ENCODE data around the gene MPND. TPM values are rescaled to one million over a fixed set of nuclear protein-coding genes. Genes with fewer than 3 reads are reported as not detected.

MPND gene
- total and polyA plus RNA-seq, 10 of the 15 experiments (the other 5 are each of a cell fraction or from before 2014, with no cell fraction given): 0.79 to 18.3 (median 6.0) TPM

DNA sequence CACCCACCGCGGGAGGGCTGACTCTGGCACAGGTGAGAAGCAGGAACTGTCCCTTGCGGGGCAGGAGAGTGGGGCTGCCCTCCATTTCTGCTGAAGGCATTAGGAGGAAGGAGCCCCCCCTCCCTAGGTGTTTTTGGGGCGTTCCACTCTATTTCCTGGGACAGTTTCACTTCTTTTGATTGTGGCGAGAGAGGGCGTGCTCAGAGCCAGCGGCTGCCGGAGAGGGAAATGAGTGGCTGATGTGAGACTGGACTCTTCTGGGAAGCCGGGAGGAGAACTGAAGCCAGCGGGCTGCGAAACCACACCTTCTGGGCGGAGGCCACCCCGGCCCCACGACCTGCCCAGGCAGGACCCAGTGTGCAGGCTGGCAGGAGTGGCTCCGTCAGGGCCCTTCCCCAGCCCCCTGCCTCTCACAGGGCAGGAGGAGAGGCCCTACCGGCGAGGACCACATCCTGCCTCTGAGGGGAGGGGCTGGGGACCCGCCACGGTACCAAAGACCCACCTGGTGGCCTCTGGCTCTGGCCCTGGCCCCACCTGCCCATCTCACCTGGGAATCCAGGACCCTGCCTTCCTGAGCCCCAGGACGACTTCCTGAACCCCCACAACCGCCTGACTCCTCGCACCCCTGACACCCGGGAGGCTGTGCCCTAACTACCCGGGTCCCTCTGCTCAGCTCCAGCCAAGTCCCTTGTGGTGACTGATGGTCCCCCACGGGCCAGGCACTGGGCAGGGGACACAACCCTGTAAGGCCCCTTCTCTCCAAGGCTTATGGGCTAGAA, 25.9 kb downstream of the MPND start (continued):
- TF ChIP-seq NFYB (IDR thresholded peaks at IDR 0.05; ENCODE audit: insufficient read depth, low read depth, low read length): no peak
- TF ChIP-seq SMARCA5 (IDR thresholded peaks at IDR 0.05): no peak; the same call in 1 of the 2 replicates
- TF ChIP-seq FOXK2 (IDR thresholded peaks at IDR 0.05): peak; percentile 28; the same call in 1 of the 2 replicates
- no peak for TF ChIP-seq RBBP5 (conservative IDR thresholded peaks at IDR 0.05)
- TF ChIP-seq SREBF1 (IDR thresholded peaks at IDR 0.05; ENCODE audit: low read length): no peak
- TF ChIP-seq CBX3 (IDR thresholded peaks at IDR 0.05; ENCODE audit: borderline replicate concordance, low read depth): no peak
- TF ChIP-seq, protein P1, sequence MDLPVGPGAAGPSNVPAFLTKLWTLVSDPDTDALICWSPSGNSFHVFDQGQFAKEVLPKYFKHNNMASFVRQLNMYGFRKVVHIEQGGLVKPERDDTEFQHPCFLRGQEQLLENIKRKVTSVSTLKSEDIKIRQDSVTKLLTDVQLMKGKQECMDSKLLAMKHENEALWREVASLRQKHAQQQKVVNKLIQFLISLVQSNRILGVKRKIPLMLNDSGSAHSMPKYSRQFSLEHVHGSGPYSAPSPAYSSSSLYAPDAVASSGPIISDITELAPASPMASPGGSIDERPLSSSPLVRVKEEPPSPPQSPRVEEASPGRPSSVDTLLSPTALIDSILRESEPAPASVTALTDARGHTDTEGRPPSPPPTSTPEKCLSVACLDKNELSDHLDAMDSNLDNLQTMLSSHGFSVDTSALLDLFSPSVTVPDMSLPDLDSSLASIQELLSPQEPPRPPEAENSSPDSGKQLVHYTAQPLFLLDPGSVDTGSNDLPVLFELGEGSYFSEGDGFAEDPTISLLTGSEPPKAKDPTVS (IDR thresholded peaks at IDR 0.05; ENCODE audit: low read depth, low read length): no peak
- TF ChIP-seq, protein P2, sequence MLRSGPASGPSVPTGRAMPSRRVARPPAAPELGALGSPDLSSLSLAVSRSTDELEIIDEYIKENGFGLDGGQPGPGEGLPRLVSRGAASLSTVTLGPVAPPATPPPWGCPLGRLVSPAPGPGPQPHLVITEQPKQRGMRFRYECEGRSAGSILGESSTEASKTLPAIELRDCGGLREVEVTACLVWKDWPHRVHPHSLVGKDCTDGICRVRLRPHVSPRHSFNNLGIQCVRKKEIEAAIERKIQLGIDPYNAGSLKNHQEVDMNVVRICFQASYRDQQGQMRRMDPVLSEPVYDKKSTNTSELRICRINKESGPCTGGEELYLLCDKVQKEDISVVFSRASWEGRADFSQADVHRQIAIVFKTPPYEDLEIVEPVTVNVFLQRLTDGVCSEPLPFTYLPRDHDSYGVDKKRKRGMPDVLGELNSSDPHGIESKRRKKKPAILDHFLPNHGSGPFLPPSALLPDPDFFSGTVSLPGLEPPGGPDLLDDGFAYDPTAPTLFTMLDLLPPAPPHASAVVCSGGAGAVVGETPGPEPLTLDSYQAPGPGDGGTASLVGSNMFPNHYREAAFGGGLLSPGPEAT (IDR thresholded peaks at IDR 0.05; ENCODE audit: low read depth): peak; percentile 90
- no peak for TF ChIP-seq RAD21 (IDR thresholded peaks at IDR 0.05; ENCODE audit: insufficient read depth, low read depth, low read length)
- peak; percentile 61; the same call in 1 of the 2 replicates for TF ChIP-seq SPI1 (IDR thresholded peaks at IDR 0.05; ENCODE audit: borderline replicate concordance, insufficient read depth, low read depth, low read length)
- peak; percentile 49; the same call in 1 of the 2 replicates for TF ChIP-seq PAX5 (IDR thresholded peaks at IDR 0.05; ENCODE audit: borderline replicate concordance, low read depth, low read length)
- TF ChIP-seq, protein P3, sequence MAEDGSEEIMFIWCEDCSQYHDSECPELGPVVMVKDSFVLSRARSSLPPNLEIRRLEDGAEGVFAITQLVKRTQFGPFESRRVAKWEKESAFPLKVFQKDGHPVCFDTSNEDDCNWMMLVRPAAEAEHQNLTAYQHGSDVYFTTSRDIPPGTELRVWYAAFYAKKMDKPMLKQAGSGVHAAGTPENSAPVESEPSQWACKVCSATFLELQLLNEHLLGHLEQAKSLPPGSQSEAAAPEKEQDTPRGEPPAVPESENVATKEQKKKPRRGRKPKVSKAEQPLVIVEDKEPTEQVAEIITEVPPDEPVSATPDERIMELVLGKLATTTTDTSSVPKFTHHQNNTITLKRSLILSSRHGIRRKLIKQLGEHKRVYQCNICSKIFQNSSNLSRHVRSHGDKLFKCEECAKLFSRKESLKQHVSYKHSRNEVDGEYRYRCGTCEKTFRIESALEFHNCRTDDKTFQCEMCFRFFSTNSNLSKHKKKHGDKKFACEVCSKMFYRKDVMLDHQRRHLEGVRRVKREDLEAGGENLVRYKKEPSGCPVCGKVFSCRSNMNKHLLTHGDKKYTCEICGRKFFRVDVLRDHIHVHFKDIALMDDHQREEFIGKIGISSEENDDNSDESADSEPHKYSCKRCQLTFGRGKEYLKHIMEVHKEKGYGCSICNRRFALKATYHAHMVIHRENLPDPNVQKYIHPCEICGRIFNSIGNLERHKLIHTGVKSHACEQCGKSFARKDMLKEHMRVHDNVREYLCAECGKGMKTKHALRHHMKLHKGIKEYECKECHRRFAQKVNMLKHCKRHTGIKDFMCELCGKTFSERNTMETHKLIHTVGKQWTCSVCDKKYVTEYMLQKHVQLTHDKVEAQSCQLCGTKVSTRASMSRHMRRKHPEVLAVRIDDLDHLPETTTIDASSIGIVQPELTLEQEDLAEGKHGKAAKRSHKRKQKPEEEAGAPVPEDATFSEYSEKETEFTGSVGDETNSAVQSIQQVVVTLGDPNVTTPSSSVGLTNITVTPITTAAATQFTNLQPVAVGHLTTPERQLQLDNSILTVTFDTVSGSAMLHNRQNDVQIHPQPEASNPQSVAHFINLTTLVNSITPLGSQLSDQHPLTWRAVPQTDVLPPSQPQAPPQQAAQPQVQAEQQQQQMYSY (CRISPR knock-in tag; IDR thresholded peaks at IDR 0.05): no peak
- TF ChIP-seq SMAD5 (IDR thresholded peaks at IDR 0.05; ENCODE audit: low read depth): no peak
- TF ChIP-seq, protein P4, sequence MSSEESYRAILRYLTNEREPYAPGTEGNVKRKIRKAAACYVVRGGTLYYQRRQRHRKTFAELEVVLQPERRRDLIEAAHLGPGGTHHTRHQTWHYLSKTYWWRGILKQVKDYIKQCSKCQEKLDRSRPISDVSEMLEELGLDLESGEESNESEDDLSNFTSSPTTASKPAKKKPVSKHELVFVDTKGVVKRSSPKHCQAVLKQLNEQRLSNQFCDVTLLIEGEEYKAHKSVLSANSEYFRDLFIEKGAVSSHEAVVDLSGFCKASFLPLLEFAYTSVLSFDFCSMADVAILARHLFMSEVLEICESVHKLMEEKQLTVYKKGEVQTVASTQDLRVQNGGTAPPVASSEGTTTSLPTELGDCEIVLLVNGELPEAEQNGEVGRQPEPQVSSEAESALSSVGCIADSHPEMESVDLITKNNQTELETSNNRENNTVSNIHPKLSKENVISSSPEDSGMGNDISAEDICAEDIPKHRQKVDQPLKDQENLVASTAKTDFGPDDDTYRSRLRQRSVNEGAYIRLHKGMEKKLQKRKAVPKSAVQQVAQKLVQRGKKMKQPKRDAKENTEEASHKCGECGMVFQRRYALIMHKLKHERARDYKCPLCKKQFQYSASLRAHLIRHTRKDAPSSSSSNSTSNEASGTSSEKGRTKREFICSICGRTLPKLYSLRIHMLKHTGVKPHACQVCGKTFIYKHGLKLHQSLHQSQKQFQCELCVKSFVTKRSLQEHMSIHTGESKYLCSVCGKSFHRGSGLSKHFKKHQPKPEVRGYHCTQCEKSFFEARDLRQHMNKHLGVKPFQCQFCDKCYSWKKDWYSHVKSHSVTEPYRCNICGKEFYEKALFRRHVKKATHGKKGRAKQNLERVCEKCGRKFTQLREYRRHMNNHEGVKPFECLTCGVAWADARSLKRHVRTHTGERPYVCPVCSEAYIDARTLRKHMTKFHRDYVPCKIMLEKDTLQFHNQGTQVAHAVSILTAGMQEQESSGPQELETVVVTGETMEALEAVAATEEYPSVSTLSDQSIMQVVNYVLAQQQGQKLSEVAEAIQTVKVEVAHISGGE (CRISPR knock-in tag; IDR thresholded peaks at IDR 0.05): no peak
- 0 out of 2 replicates have a peak, but pooled peaks have one; percentile 30 for TF ChIP-seq BACH1 (IDR thresholded peaks at IDR 0.05; ENCODE audit: borderline replicate concordance)
- no peak for TF ChIP-seq TCF7 (IDR thresholded peaks at IDR 0.05; ENCODE audit: borderline replicate concordance)

All from GM12878 (cell line).